Thyroid gland (tissue), 4 donors: ENCODE data around the gene RNF10.

Experiments
- CTCF ChIP-seq, 6 experiments: fragments of 200-600 bp in 3 of 6; fragments of 450-650 bp in 3 of 6; sonication (generic) in 3 of 6; IDR thresholded peaks; one replicate each; pipeline ENCODE4 v1.5.1; 2016 to 2019; ENCODE audit warnings: antibody characterized with exemption in 6 of 6, mild to moderate bottlenecking in 2 of 6, inconsistent platforms in 1 of 6, moderate library complexity in 1 of 6
- POLR2A ChIP-seq, 2 donors: fragments of 450-650 bp; IDR thresholded peaks; one replicate each; pipeline ENCODE4 v1.6.1; 2017; ENCODE audit warnings: antibody characterized with exemption in 2 of 2, mild to moderate bottlenecking in 2 of 2, moderate library complexity in 1 of 2

DNA sequence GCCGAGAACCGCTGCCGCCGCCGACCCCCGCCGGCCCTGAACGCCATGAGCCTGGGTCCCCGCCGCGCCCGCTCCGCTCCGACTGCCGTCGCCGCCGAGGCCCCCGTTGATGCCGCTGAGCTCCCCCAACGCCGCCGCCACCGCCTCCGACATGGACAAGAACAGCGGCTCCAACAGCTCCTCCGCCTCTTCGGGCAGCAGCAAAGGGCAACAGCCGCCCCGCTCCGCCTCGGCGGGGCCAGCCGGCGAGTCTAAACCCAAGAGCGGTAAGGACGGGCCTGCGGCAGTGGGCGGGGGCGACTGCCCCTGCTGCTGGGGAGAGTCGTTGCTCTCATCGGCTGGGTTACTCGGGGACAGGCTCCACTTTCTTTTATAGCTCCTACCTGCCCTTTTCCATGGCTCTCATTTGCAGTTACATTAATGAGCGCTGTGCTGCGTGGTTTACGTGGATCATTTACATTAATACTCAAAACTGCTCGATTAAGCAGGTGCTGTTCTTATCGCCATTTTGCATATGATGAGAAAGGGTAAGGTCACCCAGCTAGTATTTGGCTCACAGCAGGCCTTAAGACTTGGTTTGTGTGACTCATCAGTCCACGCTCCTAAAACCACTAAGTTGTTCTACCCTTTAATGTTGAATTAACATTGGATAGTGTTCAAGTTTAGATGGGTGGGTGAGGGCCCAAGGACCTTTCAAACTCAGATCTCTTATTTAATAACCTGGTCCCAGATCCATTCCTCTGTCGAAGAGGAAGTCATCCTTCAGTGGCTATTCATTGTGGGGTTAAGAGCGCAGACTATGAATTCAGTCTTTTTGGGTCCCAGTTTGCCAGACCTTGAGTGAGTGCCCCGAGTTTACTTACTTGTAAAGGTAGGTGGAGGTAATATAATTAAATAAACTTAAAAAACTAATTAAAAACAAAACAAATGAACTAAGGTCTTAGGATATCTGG, 823 bp downstream of the RNF10 start:
- no peak for TF ChIP-seq CTCF (IDR thresholded peaks at IDR 0.05)
- TF ChIP-seq POLR2A (IDR thresholded peaks at IDR 0.05) = no peak
